ENCODE results near the gene SULT2A1.

SULT2A1 gene

DNA sequence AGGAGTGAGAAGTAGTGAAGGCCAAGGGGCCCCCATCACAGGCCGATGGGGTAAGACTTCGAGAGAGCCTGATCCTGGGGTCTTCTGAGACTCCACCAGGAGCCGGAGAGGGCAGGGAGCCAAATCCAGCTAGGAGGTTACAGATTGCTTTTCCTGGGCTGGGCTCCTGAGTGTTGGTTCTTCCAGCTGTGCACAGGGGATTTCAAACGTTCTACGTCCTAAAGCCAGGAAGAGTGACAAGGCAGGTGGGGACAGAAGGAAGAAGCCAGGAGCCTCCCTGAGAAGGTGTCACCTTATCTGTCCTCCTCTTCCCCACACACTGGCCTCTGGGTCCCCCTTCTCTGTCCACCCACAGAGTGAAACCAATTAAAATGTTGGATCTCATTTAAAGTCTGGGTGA is 43.2 kb downstream of the SULT2A1 start:
- no peak overlapping the region for H3K4me3 ChIP-seq (ENCODE audit: low read depth, low read length)
- TF ChIP-seq, protein P1, sequence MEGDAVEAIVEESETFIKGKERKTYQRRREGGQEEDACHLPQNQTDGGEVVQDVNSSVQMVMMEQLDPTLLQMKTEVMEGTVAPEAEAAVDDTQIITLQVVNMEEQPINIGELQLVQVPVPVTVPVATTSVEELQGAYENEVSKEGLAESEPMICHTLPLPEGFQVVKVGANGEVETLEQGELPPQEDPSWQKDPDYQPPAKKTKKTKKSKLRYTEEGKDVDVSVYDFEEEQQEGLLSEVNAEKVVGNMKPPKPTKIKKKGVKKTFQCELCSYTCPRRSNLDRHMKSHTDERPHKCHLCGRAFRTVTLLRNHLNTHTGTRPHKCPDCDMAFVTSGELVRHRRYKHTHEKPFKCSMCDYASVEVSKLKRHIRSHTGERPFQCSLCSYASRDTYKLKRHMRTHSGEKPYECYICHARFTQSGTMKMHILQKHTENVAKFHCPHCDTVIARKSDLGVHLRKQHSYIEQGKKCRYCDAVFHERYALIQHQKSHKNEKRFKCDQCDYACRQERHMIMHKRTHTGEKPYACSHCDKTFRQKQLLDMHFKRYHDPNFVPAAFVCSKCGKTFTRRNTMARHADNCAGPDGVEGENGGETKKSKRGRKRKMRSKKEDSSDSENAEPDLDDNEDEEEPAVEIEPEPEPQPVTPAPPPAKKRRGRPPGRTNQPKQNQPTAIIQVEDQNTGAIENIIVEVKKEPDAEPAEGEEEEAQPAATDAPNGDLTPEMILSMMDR (IDR thresholded peaks at IDR 0.05; ENCODE audit: borderline replicate concordance, insufficient read depth, low read depth, low read length), result no peak

DNA sequence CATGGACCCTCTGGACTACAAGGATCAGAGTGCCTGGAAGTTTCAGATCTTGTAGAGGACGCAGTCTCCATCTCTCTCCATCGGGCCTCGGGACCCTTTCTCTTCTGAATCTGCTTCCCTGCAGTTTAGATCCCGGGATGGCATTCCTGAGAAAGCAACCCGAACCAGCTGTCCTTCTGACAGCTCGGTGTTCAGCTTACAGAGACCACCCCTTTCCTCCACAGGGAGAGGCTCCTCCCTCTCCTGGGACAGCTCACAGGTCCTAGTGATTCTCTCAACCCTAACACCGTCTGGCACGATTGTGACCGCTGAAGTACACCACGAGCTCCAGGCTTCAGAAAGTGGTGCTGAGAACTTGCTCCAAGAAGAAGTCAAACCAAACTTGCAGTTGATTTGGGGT is 46.2 kb downstream of the SULT2A1 start:
- TF ChIP-seq, protein P1 (IDR thresholded peaks at IDR 0.05; ENCODE audit: borderline replicate concordance, insufficient read depth, low read depth, low read length), result no peak
- no peak overlapping the region for H3K4me3 ChIP-seq (ENCODE audit: low read depth, low read length)

DNA sequence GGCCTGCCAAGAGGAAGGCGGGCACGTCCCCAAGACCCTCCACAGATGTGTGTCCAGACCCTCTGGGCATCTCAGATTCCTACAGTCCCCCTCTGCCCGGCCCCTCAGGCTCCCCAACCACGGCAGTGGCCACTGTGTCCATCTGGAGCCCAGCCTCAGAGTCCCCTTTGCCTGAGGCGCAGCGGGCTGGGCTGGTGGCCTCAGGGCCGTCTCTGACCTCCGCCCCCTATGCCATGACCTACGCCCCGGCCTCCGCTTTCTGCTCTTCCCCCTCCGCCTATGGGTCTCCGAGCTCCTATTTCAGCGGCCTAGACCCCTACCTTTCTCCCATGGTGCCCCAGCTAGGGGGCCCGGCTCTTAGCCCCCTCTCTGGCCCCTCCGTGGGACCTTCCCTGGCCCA is 46.7 kb downstream of the SULT2A1 start:
- TF ChIP-seq, protein P1 (IDR thresholded peaks at IDR 0.05; ENCODE audit: borderline replicate concordance, insufficient read depth, low read depth, low read length), result no peak
- H3K4me3 ChIP-seq (ENCODE audit: low read depth, low read length), result no peak overlapping the region

DNA sequence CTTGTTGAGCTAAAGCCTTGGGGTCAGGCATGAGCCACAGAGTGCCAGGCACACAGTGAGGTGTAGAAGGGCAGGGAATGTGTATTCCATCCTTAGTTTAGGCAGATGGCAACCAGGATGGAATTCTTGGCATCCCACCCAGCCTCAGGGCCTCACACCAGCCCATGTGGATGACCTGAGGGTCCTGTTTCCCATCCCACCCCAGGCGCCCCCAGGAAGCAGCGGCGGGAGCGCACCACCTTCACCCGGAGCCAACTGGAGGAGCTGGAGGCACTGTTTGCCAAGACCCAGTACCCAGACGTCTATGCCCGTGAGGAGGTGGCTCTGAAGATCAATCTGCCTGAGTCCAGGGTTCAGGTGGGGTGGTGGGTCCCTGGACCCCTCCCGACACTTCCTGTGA is 50.1 kb downstream of the SULT2A1 start:
- TF ChIP-seq, protein P1 (IDR thresholded peaks at IDR 0.05; ENCODE audit: borderline replicate concordance, insufficient read depth, low read depth, low read length), result no peak

DNA sequence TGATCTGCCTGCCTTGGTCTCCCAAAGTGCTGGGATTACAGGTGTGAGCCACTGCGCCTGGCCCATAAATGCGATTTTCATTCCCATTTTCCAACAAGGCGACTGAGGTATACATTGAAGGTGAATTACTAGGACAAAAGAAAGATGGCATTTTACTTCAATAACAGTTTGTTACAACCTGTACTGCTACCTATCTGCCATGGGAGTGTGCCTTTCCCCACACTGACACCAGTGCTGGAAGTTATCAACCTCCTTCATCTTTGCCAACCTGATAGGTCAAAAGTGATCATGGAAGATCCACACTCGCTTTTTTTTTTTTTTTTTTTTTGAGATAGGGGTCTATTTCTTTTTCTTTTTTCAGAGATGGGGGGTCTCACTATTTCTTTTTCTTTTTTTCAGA is 53.4 kb downstream of the SULT2A1 start:
- TF ChIP-seq, protein P1 (IDR thresholded peaks at IDR 0.05; ENCODE audit: borderline replicate concordance, insufficient read depth, low read depth, low read length), result no peak
- H3K4me3 ChIP-seq (ENCODE audit: low read depth, low read length), result no peak overlapping the region

More for the DNA sequence above, 50.1 kb downstream of the SULT2A1 start:
- H3K4me3 ChIP-seq (ENCODE audit: low read depth, low read length), result no peak overlapping the region

DNA sequence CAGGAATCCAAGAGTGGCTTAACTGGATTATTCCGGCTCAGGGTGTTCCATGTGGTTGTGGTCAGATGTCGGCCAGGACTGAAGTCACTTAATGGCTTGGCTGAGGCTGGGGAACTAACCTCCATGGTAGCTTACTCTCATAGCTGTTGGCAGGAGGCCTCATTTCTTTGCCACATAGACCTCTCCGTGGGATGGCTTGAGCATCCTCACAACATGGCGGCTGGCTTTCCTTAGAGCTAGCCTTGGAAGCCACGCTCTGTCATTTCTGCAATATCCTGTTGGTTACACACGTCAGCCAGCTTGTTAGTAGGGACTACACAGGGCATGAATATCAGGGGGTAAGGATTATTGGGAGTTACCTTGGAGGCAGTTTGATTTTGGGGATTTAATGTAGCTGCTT is 59.3 kb downstream of the SULT2A1 start:
- TF ChIP-seq, protein P1 (IDR thresholded peaks at IDR 0.05; ENCODE audit: borderline replicate concordance, insufficient read depth, low read depth, low read length), result no peak
- no peak overlapping the region for H3K4me3 ChIP-seq (ENCODE audit: low read depth, low read length)

DNA sequence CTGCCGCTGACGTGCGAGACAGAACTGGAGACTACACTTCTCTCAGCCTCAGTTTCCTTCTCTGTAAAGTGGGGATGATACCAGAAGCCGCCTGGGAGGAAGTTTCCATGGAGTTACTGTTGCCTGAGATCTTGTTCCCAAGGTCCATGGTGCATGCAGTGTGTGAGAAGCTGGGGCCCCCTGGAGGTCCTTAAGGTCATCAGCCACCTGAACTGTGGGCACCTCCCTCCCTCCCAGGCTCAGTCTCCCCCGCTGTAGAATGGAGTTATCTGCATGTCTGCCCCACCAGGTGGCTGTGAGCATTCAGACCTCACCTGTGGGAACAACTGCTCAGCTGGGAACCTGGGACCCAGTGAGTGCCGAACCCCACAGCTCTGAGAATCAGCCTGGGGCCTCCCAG is 61.7 kb downstream of the SULT2A1 start:
- TF ChIP-seq, protein P1 (IDR thresholded peaks at IDR 0.05; ENCODE audit: borderline replicate concordance, insufficient read depth, low read depth, low read length), result no peak
- H3K4me3 ChIP-seq (ENCODE audit: low read depth, low read length), result no peak overlapping the region
